Spleen (tissue), 11 donors: ENCODE measurements around the gene USP2. TPM values are rescaled to one million over a fixed set of nuclear protein-coding genes. Genes with fewer than 3 reads are reported as not detected.
A peak's percentile ranks its signal among the peaks of the same experiment; 100 is the strongest.

Source experiments
- DNase-seq: peaks from one replicate; pipeline ENCODE4 v3.0.0-alpha.2; 2020
- H3K27ac ChIP-seq, 8 donors: fragments of 200-600 bp; sonication (generic) in 7 of 8; 1 replicate in 4 of 8; 2 replicates in 4 of 8; pipeline versions ENCODE4 v1.5.0 to v1.8.0; 2016 to 2021; ENCODE audit warnings: inconsistent platforms in 4 of 8, mild to moderate bottlenecking in 4 of 8, moderate library complexity in 1 of 8
- H3K27me3 ChIP-seq, 7 donors: fragments of 200-600 bp; sonication (generic) in 6 of 7; replicated peaks in 1 of 7; 1 replicate in 4 of 7; 2 replicates in 3 of 7; pipeline versions ENCODE4 v1.5.0 to v1.8.0; 2016 to 2021; ENCODE audit warnings: inconsistent platforms in 3 of 7, mild to moderate bottlenecking in 1 of 7
- H3K36me3 ChIP-seq, 6 donors: fragments of 200-600 bp; sonication (generic) in 5 of 6; 1 replicate in 4 of 6; 2 replicates in 2 of 6; pipeline versions ENCODE4 v1.5.0 to v1.8.0; 2016 to 2021; ENCODE audit warnings: inconsistent platforms in 2 of 6
- H3K4me1 ChIP-seq, 6 donors: fragments of 200-600 bp; sonication (generic) in 5 of 6; 1 replicate in 3 of 6; 2 replicates in 3 of 6; pipeline versions ENCODE4 v1.5.0 to v1.8.0; 2016 to 2021; ENCODE audit warnings: inconsistent platforms in 3 of 6
- H3K4me3 ChIP-seq, 8 donors: fragments of 200-600 bp; sonication (generic) in 7 of 8; 1 replicate in 4 of 8; 2 replicates in 4 of 8; pipeline versions ENCODE4 v1.5.0 to v1.8.0; 2016 to 2021; ENCODE audit warnings: inconsistent platforms in 4 of 8, mild to moderate bottlenecking in 4 of 8, moderate library complexity in 2 of 8
- H3K9me3 ChIP-seq, 8 donors: fragments of 200-600 bp; sonication (generic) in 7 of 8; 1 replicate in 4 of 8; 2 replicates in 4 of 8; pipeline versions ENCODE4 v1.5.0 to v1.8.0; 2016 to 2021; ENCODE audit warnings: inconsistent platforms in 4 of 8
- CTCF ChIP-seq, 11 experiments: fragments of 200-600 bp in 7 of 11; fragments of 450-650 bp in 4 of 11; sonication (generic) in 4 of 11; IDR thresholded peaks in 8 of 11; conservative IDR thresholded peaks in 3 of 11; 1 replicate in 7 of 11; 2 replicates in 4 of 11; pipeline versions ENCODE4 v1.4.0 to v1.8.0; 2016 to 2021; ENCODE audit warnings: antibody characterized with exemption in 11 of 11, inconsistent platforms in 4 of 11, mild to moderate bottlenecking in 1 of 11
- POLR2A ChIP-seq, 3 donors: fragments of 450-650 bp; IDR thresholded peaks; one replicate each; pipeline ENCODE4 v1.5.1; 2017; ENCODE audit warnings: antibody characterized with exemption in 3 of 3, mild to moderate bottlenecking in 1 of 3
- POLR2AphosphoS5 ChIP-seq, 3 donors: sonication (generic); formaldehyde crosslinking; IDR thresholded peaks; one replicate each; pipeline ENCODE4 v1.5.1; 2017; ENCODE audit warnings: antibody characterized with exemption in 3 of 3
- WGBS, 5 donors: extraction: QIAGEN DNeasy Blood & Tissue Kit in 3 of 5; methylation state at CpG; one replicate each; pipeline versions ENCODE4 v1.1.5 to v1.1.7; 2013 to 2018; 5-methylcytosine and 5-hydroxymethylcytosine counted together
- intact Hi-C: fragments of 100-400 bp; cut with DNase I; formaldehyde crosslinking; loops from one replicate; pipeline ENCODE4 v1.15.0; 2023; ENCODE audit warnings: low total_unique reads
- polyA plus RNA-seq, 3 donors: library from polyadenylated mRNA; stranded (reverse); fragments of 200-250 nt; gene quantifications; one replicate each; pipeline ENCODE4 v1.2.1, GENCODE V29; 2013
- total RNA-seq, 7 donors: library from RNA; depleted of rRNA in 3 of 7; stranded (reverse); fragments of >200 nt in 3 of 7; fragmentation: NEBNext Ultra II Directional in 4 of 7; extraction: Animal tissue kit (Norgen Biotek cat#: 25700) in 4 of 7; gene quantifications; one replicate each; pipeline versions ENCODE4 v1.1.0 to v1.2.1, GENCODE V29; 2016 to 2021
- donor health status: healthy with polysubstance abuse.
- donor health status: DM: no; HTN: no; CAD: no; lungs with moderate emphysema.
- donor health status: DM: no; HTN: no; CAD: no.
- donor health status: Bipolar disorder and iron deficiency.
- donor health status: healthy.
- donor health status: DM: no; HTN: no; CAD: no.
- donor health status: DM: yes; HTN: yes; CAD: no.

Gene USP2
- total and polyA plus RNA-seq, 10 donors, result 0.15 to 0.88 (median 0.45) TPM

- intact Hi-C loops, result no loop called here
- Histone ChIP-seq H3K4me1 (peaks cover 43 to 86% (median 73%) of the 10 kb centered on the region in 6 donors), H3K4me3 (peak overlapping the region in 1 of 8 donors; percentile 70), H3K9me3 (no peaks in the 10 kb centered on the region), H3K27me3 (peaks cover 3 to 50% (median 16%) of the 10 kb centered on the region in 7 donors), H3K27ac (peak overlapping the region in 2 of 8 donors; percentile 16 to 36), H3K36me3 (peaks cover 0 to 18% (median 8%) of the 10 kb centered on the region in 6 donors)
- WGBS, 5 donors, result 24 to 40% (median 27%) methylated on average over 17 of the region's 17 CpGs
- peak; percentile 88 for DNase-seq
- TF ChIP-seq POLR2AphosphoS5 (IDR thresholded peaks at IDR 0.05), result no peak
- TF ChIP-seq POLR2A (IDR thresholded peaks at IDR 0.05), result no peak
- peak; percentile 26 to 85 (median 79) for TF ChIP-seq CTCF (IDR thresholded peaks at IDR 0.05 in 8 of 11, conservative IDR thresholded peaks at IDR 0.05 in 3 of 11)
Observed at GRCh38 chr11:119338318-119338890, 43.1 kb downstream of the USP2 start.

- Histone ChIP-seq H3K9me3 (no peaks in the 10 kb centered on the region), H3K27ac (peak overlapping the region in 2 of 8 donors; percentile 16 to 36), H3K27me3 (peaks cover 3 to 45% (median 16%) of the 10 kb centered on the region in 7 donors), H3K4me1 (peaks cover 43 to 93% (median 75%) of the 10 kb centered on the region in 6 donors), H3K36me3 (peaks cover 0 to 18% (median 8%) of the 10 kb centered on the region in 6 donors), H3K4me3 (peak overlapping the region in 1 of 8 donors; percentile 70)
- 70 to 83% (median 78%) methylated on average over 6 to 9 of the region's 9 CpGs for WGBS, 5 donors
- intact Hi-C loops, result no loop called here
- peak; percentile 66 for DNase-seq
- no peak for TF ChIP-seq POLR2A (IDR thresholded peaks at IDR 0.05)
- TF ChIP-seq POLR2AphosphoS5 (IDR thresholded peaks at IDR 0.05), result no peak
- TF ChIP-seq CTCF (IDR thresholded peaks at IDR 0.05 in 8 of 11, conservative IDR thresholded peaks at IDR 0.05 in 3 of 11), result no peak
Observed at GRCh38 chr11:119337581-119338317, 43.7 kb downstream of the USP2 start.

GRCh38 chr11:119336744-119337469 is 44.6 kb downstream of the USP2 start:
- 80 to 93% (median 91%) methylated on average over 9 of the region's 9 CpGs for WGBS, 5 donors
- H3K27me3 ChIP-seq, result peaks cover 3 to 36% (median 16%) of the 10 kb centered on the region in 7 donors
- H3K27ac ChIP-seq, result no peak overlapping the region
- H3K36me3 ChIP-seq, result peaks cover 0 to 18% (median 8%) of the 10 kb centered on the region in 6 donors
- intact Hi-C loops, result no loop called here
- no peak overlapping the region for H3K4me3 ChIP-seq
- no peaks in the 10 kb centered on the region for H3K9me3 ChIP-seq
- no peak for TF ChIP-seq POLR2AphosphoS5 (IDR thresholded peaks at IDR 0.05)
- TF ChIP-seq CTCF (IDR thresholded peaks at IDR 0.05 in 8 of 11, conservative IDR thresholded peaks at IDR 0.05 in 3 of 11), result no peak
- TF ChIP-seq POLR2A (IDR thresholded peaks at IDR 0.05), result no peak
- peaks cover 43 to 93% (median 73%) of the 10 kb centered on the region in 6 donors for H3K4me1 ChIP-seq
- peak; percentile 63 for DNase-seq
